Endodermal cell (in vitro differentiated cells): Measurements from ENCODE around the gene CATSPER3. TPM values are rescaled to one million over a fixed set of nuclear protein-coding genes. Genes with fewer than 3 reads are reported as not detected.

Source experiments
- DNase-seq: peaks from one replicate; pipeline ENCODE4 v3.0.0-alpha.2; 2017
- H3K27ac ChIP-seq: 2 replicates; pipeline ENCODE4 v1.5.1; 2013; ENCODE audit warnings: mild to moderate bottlenecking, low read depth, low read length, moderate library complexity
- H3K27me3 ChIP-seq: 2 replicates; pipeline ENCODE4 v1.6.1; 2013; ENCODE audit warnings: mild to moderate bottlenecking, low read length, moderate library complexity; ENCODE audit not compliant: insufficient read depth, control insufficient read depth, poor library complexity, severe bottlenecking
- H3K36me3 ChIP-seq: 2 replicates; pipeline ENCODE4 v1.7.0; 2013; ENCODE audit warnings: mild to moderate bottlenecking, low read length, moderate library complexity; ENCODE audit not compliant: control insufficient read depth, insufficient read depth
- H3K4me1 ChIP-seq: one replicate; pipeline ENCODE4 v1.7.0; 2013; ENCODE audit warnings: low read length; ENCODE audit not compliant: control insufficient read depth, insufficient read depth
- H3K4me3 ChIP-seq: 2 replicates; pipeline ENCODE4 v1.5.1; 2013; ENCODE audit warnings: mild to moderate bottlenecking, low read length, moderate library complexity
- H3K9ac ChIP-seq: 2 replicates; pipeline ENCODE4 v1.6.1; 2013; ENCODE audit warnings: mild to moderate bottlenecking, low read length, moderate library complexity; ENCODE audit not compliant: poor library complexity, severe bottlenecking; ENCODE audit errors: extremely low read depth
- H3K9me3 ChIP-seq: 2 replicates; pipeline ENCODE4 v1.6.1; 2013; ENCODE audit warnings: mild to moderate bottlenecking, low read length, moderate library complexity; ENCODE audit not compliant: control insufficient read depth
- H3K27ac Mint-ChIP-seq: 2 replicates; pipeline ENCODE4 v1.8.0; 2020; ENCODE audit warnings: mixed read lengths
- H3K27me3 Mint-ChIP-seq: 2 replicates; pipeline ENCODE4 v1.8.0; 2021; ENCODE audit warnings: mild to moderate bottlenecking, mixed read lengths; ENCODE audit not compliant: insufficient read depth
- H3K36me3 Mint-ChIP-seq: 2 replicates; pipeline ENCODE4 v1.8.0; 2020; ENCODE audit warnings: low read depth, mixed read lengths
- H3K4me1 Mint-ChIP-seq: 2 replicates; pipeline ENCODE4 v1.8.0; 2020; ENCODE audit warnings: mixed read lengths
- H3K4me3 Mint-ChIP-seq: 2 replicates; pipeline ENCODE4 v1.8.0; 2020; ENCODE audit warnings: mild to moderate bottlenecking, moderate library complexity, mixed read lengths
- H3K9me3 Mint-ChIP-seq: 2 replicates; pipeline ENCODE4 v1.8.0; 2020; ENCODE audit warnings: mild to moderate bottlenecking, mixed read lengths
- CTCF ChIP-seq: fragments of 200-600 bp; sonication (generic); conservative IDR thresholded peaks from 2 replicates; pipeline ENCODE4 v1.5.0; 2021; ENCODE audit warnings: antibody characterized with exemption, mild to moderate bottlenecking
- WGBS, 2 experiments: methylation state at CpG; one replicate each; pipeline versions ENCODE4 v1.1.5 to v1.1.7; 2013; ENCODE audit warnings: missing lambda C conversion rate in 2 of 2, mixed read lengths in 1 of 2; ENCODE audit not compliant: insufficient coverage in 1 of 2, insufficient read length in 1 of 2; 5-methylcytosine and 5-hydroxymethylcytosine counted together
- total RNA-seq, 2 donors: library from RNA; stranded (reverse); fragmentation: NEBNext Ultra II Directional in 1 of 2; extraction: Animal tissue kit (Norgen Biotek cat#: 25700) in 1 of 2; gene quantifications; 2 replicates in 1 of 2; 3 replicates in 1 of 2; pipeline ENCODE4 v1.2.1, GENCODE V29; 2021

CATSPER3 gene
- total RNA-seq, 2 donors from 2014 or later: 0.64 to 0.68 TPM

GRCh38 chr5:135010502-135011354, 43.0 kb downstream of the CATSPER3 start:
- Histone ChIP-seq H3K4me3 (no peak overlapping the region), H3K27me3 (no peaks in the 10 kb centered on the region), H3K27ac (no peak overlapping the region), H3K36me3 (no peaks in the 10 kb centered on the region), H3K9me3 (no peaks in the 10 kb centered on the region), H3K9ac (no peak overlapping the region), H3K4me1 (no peaks in the 10 kb centered on the region)
- Mint-ChIP-seq H3K27ac (no peak overlapping the region), H3K4me1 (no peaks in the 10 kb centered on the region), H3K9me3 (no peaks in the 10 kb centered on the region), H3K36me3 (no peaks in the 10 kb centered on the region), H3K4me3 (no peak overlapping the region), H3K27me3 (peaks cover 4% of the 10 kb centered on the region)
- peak; percentile 13 for DNase-seq
- 95 to 100% methylated on average over 2 to 3 of the region's 3 CpGs for WGBS, 2 experiments
- TF ChIP-seq CTCF: peak; percentile 28

GRCh38 chr5:135011355-135012032, 43.8 kb downstream of the CATSPER3 start:
- Histone ChIP-seq H3K27ac (no peak overlapping the region), H3K4me1 (no peaks in the 10 kb centered on the region), H3K9ac (no peak overlapping the region), H3K36me3 (no peaks in the 10 kb centered on the region), H3K4me3 (no peak overlapping the region), H3K9me3 (no peaks in the 10 kb centered on the region), H3K27me3 (no peaks in the 10 kb centered on the region)
- Mint-ChIP-seq H3K4me1 (no peaks in the 10 kb centered on the region), H3K4me3 (no peak overlapping the region), H3K27ac (no peak overlapping the region), H3K36me3 (no peaks in the 10 kb centered on the region), H3K9me3 (no peaks in the 10 kb centered on the region), H3K27me3 (peaks cover 4% of the 10 kb centered on the region)
- WGBS, 2 experiments: 95 to 100% methylated on average over 2 to 4 of the region's 4 CpGs
- no peak for TF ChIP-seq CTCF
- peak; percentile 30 for DNase-seq

- Histone ChIP-seq H3K9me3 (no peaks in the 10 kb centered on the region), H3K36me3 (no peaks in the 10 kb centered on the region), H3K9ac (no peak overlapping the region), H3K4me1 (no peaks in the 10 kb centered on the region), H3K27ac (no peak overlapping the region), H3K27me3 (no peaks in the 10 kb centered on the region), H3K4me3 (no peak overlapping the region)
- Mint-ChIP-seq H3K4me3 (no peak overlapping the region), H3K36me3 (no peaks in the 10 kb centered on the region), H3K27ac (no peak overlapping the region), H3K4me1 (no peaks in the 10 kb centered on the region), H3K9me3 (no peaks in the 10 kb centered on the region), H3K27me3 (peaks cover 4% of the 10 kb centered on the region)
- peak; percentile 10 for DNase-seq
- WGBS, 2 experiments: 92% methylated on average over 2 of the region's 2 CpGs; no CpG with 5 or more reads in 1 of the 2 experiments
- no peak for TF ChIP-seq CTCF
These were observed 44.4 kb downstream of the CATSPER3 start for GRCh38 chr5:135012033-135012588.
